ENCODE measurements around the gene SGTA. TPM values are rescaled to one million over a fixed set of nuclear protein-coding genes. Genes with fewer than 3 reads are reported as not detected.

Gene SGTA
- polyA plus RNA-seq, 3 donors, result 21.6 to 35.4 (median 22.0) TPM

DNA sequence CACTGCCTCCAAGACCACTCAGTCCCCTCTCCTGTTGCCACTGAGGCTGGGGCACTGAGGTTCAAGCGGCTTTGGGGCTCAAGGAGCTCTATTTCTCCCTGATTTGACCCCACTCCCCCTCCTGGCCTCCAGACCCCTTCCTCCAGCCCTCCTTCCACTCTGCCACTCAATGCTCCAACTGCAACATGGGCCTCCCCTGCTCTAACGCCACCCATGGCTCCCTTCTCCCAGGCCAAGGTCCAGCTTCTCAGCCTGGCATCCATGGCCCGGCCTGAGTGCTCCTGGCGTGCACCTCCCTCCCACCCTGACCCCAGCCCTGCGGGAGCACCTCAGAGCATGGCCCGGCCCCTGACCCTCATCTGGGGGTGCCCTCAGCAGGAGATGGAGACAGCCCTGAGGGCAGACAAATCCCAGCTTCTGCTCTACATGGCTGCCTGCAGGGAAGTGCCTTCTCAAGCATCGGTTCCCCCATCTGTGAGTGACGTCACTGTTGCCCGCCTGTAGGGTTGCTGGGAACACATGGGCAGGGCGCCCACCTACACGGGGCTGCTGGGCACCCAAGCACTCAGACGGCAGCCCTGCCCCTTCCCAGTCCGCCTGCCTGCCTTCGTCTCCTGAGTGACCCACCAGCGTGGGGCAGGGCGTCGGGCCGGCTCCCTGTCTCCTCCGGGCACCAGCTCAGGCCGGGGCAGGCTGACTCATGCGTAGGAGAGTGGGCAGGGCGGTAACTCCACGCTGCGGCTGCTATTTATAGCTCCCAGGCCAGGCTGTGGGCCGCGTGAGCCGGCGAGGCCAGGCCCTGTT lies 60.3 kb downstream of the SGTA start:
- Histone ChIP-seq H3K4me3 (replicated peaks in 1 of 3; ENCODE audit: low read depth in 2 of 3, low read length in 3 of 3) (no peak overlapping the region), H3K27ac (ENCODE audit: low read depth in 1 of 2, low read length in 2 of 2) (no peak overlapping the region), H2AFZ (ENCODE audit: insufficient read depth, low read depth, low read length, poor library complexity, severe bottlenecking) (no peak overlapping the region), H3K27me3 (ENCODE audit: control insufficient read depth in 2 of 2, insufficient read depth in 2 of 2, low read length in 2 of 2) (peaks cover 12 to 47% of the 10 kb centered on the region in 2 donors), H3K4me2 (replicated peaks; ENCODE audit: extremely low read depth, low read length, poor library complexity, severe bottlenecking) (no peak overlapping the region), H3K79me2 (ENCODE audit: insufficient read depth, low read length) (no peaks in the 10 kb centered on the region), H3K4me1 (ENCODE audit: control insufficient read depth in 1 of 2, insufficient read depth in 2 of 2, low read length in 2 of 2) (peaks cover 9 to 10% of the 10 kb centered on the region in 2 donors), H4K20me1 (ENCODE audit: insufficient read depth, low read length) (no peaks in the 10 kb centered on the region), H3K9ac (ENCODE audit: insufficient read depth, low read length, poor library complexity, severe bottlenecking) (no peak overlapping the region), H3K36me3 (replicated peaks in 1 of 2; ENCODE audit: control insufficient read depth in 1 of 2, insufficient read depth in 2 of 2, low read length in 2 of 2) (no peaks in the 10 kb centered on the region), H3K9me3 (replicated peaks in 1 of 2; ENCODE audit: control insufficient read depth in 1 of 2, insufficient read depth in 1 of 2, low read length in 2 of 2) (peaks cover 0 to 7% of the 10 kb centered on the region in 2 donors)
- TF ChIP-seq, protein P1, sequence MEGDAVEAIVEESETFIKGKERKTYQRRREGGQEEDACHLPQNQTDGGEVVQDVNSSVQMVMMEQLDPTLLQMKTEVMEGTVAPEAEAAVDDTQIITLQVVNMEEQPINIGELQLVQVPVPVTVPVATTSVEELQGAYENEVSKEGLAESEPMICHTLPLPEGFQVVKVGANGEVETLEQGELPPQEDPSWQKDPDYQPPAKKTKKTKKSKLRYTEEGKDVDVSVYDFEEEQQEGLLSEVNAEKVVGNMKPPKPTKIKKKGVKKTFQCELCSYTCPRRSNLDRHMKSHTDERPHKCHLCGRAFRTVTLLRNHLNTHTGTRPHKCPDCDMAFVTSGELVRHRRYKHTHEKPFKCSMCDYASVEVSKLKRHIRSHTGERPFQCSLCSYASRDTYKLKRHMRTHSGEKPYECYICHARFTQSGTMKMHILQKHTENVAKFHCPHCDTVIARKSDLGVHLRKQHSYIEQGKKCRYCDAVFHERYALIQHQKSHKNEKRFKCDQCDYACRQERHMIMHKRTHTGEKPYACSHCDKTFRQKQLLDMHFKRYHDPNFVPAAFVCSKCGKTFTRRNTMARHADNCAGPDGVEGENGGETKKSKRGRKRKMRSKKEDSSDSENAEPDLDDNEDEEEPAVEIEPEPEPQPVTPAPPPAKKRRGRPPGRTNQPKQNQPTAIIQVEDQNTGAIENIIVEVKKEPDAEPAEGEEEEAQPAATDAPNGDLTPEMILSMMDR (IDR thresholded peaks at IDR 0.05), result no peak
- Mint-ChIP-seq H3K27me3 (ENCODE audit: low read depth in 3 of 3) (peaks cover 39 to 75% (median 60%) of the 10 kb centered on the region in 3 donors), H3K27ac (peak overlapping the region in 1 of 7 donors; percentile 7), H3K4me3 (peak overlapping the region in 1 of 2 donors; percentile 70), H3K36me3 (no peaks in the 10 kb centered on the region), H3K4me1 (peaks cover 7% of the 10 kb centered on the region), H3K9me3 (peaks cover 0 to 10% (median 6%) of the 10 kb centered on the region in 7 donors)
- intact Hi-C loops (cut with micrococcal nuclease), result no loop called here
- peak; percentile 29 to 44 (median 32) for DNase-seq
- 72% methylated on average over 26 of the region's 28 CpGs for WGBS (ENCODE audit: insufficient coverage)

DNA sequence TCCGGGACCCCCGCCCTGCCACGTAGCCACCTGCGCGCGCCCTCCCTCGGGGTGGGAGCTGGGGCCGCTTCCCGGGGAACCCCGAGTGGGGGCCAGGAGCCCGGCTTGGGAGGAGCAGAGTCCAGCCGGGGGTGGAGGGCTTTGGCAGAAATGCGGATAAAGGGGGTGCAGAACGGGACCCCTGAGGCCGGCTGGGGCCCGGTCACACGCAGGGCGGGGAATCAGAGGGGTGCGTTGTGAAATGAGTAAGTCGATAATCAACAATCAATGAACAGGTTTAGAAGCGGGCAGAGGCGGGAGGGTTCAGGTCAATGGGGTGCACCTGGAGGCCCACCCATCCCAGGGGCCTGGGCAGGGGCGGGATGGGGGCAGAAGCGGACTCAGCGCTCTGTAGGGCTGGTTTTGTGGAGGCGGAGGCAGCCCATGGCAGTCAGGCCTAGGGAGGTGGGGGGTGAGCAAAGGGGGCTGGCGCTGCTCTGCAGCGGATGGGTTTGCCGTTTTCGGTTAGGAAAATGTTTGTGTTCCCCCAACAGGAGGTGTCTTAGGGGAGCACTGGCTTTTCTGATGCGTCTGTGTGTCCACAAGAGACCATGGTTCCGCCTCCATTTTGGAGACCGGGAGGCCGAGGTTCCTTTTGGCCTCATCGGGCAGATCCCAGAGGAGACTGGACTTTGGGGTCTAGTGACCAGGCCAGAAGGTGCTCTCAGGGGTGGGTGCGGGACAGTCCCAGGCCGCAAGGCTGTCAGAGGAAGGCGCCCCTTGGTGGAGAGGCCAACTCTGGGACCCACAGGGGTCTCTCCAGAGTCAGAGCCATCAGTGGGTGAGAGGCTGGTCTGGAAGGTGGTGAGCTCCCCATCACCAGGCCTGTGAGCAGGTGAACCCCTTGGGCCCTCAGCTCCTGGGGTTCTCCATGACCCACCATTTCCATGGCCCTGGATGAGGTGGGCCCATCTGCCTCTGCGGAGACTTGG lies 61.2 kb downstream of the SGTA start:
- H3K4me1 Mint-ChIP-seq, result peaks cover 7% of the 10 kb centered on the region
- H3K4me3 ChIP-seq (replicated peaks in 1 of 3; ENCODE audit: low read depth in 2 of 3, low read length in 3 of 3), result no peak overlapping the region
- peaks cover 0 to 7% of the 10 kb centered on the region in 2 donors for H3K9me3 ChIP-seq (replicated peaks in 1 of 2; ENCODE audit: control insufficient read depth in 1 of 2, insufficient read depth in 1 of 2, low read length in 2 of 2)
- peaks cover 32 to 72% (median 51%) of the 10 kb centered on the region in 3 donors for H3K27me3 Mint-ChIP-seq (ENCODE audit: low read depth in 3 of 3)
- TF ChIP-seq, protein P1 (IDR thresholded peaks at IDR 0.05), result no peak
- no peak overlapping the region for H3K27ac ChIP-seq (ENCODE audit: low read depth in 1 of 2, low read length in 2 of 2)
- 31% methylated on average over 33 of the region's 39 CpGs for WGBS (ENCODE audit: insufficient coverage)
- no peaks in the 10 kb centered on the region for H3K79me2 ChIP-seq (ENCODE audit: insufficient read depth, low read length)
- no peak overlapping the region for H3K27ac Mint-ChIP-seq
- intact Hi-C loops (cut with micrococcal nuclease), result no loop called here
- H4K20me1 ChIP-seq (ENCODE audit: insufficient read depth, low read length), result no peaks in the 10 kb centered on the region
- no peak overlapping the region for H3K9ac ChIP-seq (ENCODE audit: insufficient read depth, low read length, poor library complexity, severe bottlenecking)
- no peak for DNase-seq
- H3K4me1 ChIP-seq (ENCODE audit: control insufficient read depth in 1 of 2, insufficient read depth in 2 of 2, low read length in 2 of 2), result peaks cover 9 to 10% of the 10 kb centered on the region in 2 donors
- no peaks in the 10 kb centered on the region for H3K36me3 ChIP-seq (replicated peaks in 1 of 2; ENCODE audit: control insufficient read depth in 1 of 2, insufficient read depth in 2 of 2, low read length in 2 of 2)
- peaks cover 0 to 7% (median 6%) of the 10 kb centered on the region in 7 donors for H3K9me3 Mint-ChIP-seq
- H3K4me2 ChIP-seq (replicated peaks; ENCODE audit: extremely low read depth, low read length, poor library complexity, severe bottlenecking), result peak overlapping the region; percentile 43
- peaks cover 12 to 38% of the 10 kb centered on the region in 2 donors for H3K27me3 ChIP-seq (ENCODE audit: control insufficient read depth in 2 of 2, insufficient read depth in 2 of 2, low read length in 2 of 2)
- no peaks in the 10 kb centered on the region for H3K36me3 Mint-ChIP-seq
- no peak overlapping the region for H2AFZ ChIP-seq (ENCODE audit: insufficient read depth, low read depth, low read length, poor library complexity, severe bottlenecking)
- H3K4me3 Mint-ChIP-seq, result peak overlapping the region; percentile 55 to 81
